OCI-M2 (cell line): ENCODE results near the gene ZER1.

ENCODE experiments used
- DNase-seq: peaks from one replicate; lab custom pipeline; 2025; ENCODE audit not compliant: unreplicated experiment; lab: John Stamatoyannopoulos, UW

Gene ZER1

DNA sequence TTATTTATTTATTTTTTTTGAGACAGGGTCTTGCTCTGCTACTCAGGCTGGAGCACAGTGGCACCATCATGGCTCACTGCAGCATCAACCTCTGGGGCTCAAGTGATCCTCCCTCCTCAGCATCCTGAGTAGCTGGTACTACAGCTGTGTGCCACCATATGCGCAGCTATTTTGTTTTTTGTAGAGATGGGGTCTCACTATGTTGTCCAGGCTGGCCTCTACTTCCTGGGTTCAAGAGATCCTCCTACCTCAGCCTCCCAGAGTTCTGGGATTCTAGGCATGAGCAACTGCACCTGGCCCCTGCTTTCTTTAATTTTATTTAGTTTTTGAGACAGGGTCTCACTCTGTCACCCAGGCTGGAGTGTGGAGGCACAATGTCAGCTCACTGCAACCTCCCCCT is 28.3 kb downstream of the ZER1 start:
- no peak for DNase-seq

DNA sequence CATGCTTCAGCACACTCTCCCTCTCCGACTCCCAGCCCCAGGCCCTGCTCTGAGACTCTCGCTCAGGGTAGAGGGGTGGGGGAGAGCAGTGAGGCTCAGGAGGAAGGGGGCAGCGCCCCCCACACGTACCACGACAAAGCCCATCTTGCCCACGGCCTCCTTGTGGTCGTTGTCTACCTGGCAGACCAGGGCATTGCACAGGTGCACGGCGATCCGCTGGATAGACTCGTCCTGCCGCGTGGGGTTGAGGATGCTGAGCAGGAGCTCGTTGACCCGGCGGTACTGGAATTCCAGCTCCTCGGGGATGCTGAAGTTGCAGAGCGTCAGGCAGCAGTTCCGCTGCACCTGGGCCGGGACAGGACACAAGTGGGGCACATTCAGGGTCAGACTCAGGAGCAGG is 29.3 kb downstream of the ZER1 start:
- DNase-seq: no peak

DNA sequence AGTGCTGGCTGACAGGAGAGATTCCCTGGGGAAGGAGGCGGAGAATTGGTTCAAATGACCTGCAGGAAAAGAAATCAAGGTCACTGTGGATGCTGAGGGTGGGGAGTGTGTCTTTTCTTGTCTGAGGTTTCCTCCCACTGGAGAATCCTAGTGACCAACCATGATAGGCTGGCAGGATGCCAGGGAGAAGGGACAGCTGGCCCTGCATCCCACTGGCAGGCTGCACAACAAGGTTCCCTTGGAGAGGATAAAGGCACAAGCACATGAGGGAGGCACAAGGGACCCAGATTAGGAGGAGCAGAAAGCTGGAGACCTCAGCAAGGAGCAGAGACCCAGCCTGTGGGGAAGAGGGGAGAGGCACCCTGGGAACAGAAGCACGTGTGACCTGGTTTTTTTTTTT is 36.4 kb downstream of the ZER1 start:
- no peak for DNase-seq

DNA sequence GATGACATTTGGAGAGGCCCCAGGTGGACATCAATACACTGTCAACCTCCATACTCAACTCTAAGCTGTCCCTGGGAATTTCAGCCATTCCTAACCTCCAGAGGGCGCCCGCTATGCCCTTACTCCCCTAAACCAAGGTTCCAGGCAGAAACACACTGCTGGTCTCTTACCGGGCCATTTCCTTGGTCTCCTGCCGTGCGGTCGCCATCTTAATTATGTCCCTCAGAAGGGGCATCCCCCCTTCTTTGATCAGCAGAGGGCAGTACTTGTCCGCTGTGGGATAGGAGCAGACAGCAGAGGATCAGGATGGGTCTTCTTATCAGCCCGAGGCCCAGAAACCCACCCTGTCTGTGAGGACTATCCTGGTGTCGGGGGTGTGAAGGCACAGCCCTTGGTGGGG is 38.5 kb downstream of the ZER1 start:
- DNase-seq: peak; percentile 54

DNA sequence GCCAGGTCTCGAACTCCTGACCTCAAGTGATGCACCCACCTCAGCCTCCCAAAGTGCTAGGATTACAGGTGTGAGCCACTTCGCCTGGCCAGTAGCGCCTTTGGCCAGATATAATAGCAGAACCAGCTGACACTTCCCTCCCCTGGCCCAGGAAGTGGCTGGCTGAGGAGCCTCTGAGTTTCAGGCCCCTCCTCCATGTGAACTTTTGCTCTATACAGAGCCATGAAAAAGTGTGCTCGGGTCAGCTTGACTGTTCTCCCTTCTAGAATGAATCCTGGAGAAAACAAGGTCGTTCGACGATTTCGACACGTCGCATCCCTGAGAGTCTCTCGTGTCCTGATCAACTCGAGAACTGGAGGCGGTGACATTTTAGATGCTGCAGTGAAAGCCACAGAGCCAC is 39.2 kb downstream of the ZER1 start:
- no peak for DNase-seq

DNA sequence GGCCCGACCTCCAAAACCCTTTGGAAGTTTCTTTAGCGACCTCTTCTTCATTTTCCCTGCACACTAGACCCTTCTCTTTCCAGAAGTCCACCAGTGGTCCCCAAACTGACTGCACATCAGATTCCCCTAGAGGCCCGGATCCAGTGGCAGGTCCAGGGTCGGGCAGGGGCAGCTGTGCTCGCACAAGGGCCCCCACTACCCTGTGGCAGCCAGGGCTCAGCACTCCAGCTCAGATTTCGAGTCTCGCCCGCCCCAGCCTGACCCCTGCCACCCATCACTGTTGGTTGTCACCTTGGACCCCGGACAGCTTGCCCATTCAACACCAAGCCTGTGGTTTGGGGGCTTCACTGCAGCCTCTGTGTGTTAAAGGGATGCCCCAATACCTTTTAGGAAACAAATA is 40.0 kb downstream of the ZER1 start:
- no peak for DNase-seq

DNA sequence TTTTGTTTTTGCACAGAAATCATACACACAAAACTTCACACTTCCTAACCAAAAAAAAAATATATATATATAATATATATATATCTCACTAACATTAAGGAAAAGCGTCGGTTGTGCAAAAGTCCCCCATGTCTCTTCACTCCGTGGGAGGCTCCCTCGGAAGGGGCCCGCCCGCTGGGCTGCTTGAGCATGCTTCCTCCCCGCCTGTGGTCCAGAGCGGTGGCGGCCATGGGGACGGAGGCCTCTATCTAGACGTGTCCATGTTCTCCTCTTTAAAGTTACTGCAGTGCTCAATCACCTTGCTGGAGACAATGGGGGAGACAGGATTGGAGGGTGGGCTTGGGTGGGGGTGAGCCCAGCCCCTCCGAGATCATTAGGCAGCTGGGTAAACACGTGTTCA is 40.6 kb downstream of the ZER1 start:
- no peak for DNase-seq

DNA sequence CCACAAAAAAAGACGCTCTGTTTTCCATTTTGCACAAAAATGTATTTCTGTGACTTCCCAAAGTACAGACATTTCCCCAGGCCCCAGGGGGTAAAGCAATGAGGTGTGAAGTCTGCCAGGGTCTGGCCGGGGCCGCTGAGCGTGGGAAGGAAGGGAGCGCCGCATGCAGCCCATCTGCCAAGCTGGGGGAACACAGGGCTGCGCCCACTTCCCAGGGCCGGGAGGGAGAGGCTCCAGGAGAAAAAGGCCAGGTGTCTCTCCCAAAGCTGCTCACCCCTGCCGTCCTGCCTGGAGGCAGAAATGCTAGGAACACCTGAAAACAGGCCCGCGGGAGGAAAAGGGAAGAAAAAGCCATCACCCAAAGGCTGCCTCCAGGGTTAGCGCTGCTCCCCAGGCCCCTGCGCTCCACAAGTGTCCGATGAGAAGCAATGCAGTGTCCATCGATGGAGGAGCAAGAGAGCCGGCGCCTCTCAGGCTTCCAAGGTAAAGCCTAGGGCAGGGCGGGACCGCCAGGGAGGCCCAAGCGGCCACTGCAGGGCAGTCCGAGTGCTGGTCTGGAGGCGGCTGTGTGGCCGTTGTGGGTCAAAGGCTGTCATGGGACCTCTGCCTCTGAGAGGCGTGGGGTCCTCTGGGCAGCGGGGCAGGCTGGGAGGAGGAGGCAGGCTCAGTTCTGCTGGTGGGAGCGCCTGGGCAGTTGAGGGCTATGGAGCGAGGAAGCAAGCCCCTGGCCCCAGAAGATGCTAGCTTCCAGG is 41.8 kb downstream of the ZER1 start:
- DNase-seq: no peak

DNA sequence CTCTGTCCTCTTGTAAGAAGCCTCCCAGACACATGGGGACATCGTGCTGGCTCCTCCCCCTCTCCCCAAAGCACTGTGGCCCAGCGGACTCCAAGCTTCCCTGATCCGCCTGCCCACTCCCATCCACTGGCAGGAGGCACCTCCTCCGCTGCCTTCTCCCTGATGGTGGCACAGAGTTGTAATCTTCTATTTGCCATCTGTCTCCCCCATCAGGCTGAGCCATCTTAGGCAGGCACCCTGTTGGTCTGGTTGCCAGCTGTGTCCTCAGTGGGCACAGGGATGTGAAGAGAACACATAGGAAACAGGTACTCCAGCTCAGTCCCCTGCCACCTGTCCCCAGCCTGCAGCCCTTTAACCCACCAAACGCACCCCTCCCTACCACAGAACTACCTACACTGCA is 42.4 kb downstream of the ZER1 start:
- no peak for DNase-seq

DNA sequence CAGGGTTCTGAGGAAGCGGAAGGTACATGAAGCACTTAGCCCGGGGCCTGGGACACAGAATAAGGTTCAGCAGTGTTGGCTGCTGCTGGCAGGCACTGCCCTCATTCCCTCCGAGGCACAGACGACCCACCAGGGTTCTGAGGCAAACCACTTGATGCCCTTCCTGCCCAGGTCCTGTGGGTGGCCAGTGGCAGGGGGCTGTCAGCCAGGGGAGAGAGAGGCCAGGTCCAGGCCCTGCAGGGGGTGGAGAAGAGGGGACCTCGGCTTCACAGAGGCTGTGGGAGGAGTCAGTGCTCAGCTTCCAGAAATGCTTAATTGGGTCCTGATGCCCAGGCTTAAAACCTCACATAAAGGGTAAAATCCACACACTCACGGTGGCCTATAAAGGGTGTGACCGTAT is 43.4 kb downstream of the ZER1 start:
- DNase-seq: no peak

DNA sequence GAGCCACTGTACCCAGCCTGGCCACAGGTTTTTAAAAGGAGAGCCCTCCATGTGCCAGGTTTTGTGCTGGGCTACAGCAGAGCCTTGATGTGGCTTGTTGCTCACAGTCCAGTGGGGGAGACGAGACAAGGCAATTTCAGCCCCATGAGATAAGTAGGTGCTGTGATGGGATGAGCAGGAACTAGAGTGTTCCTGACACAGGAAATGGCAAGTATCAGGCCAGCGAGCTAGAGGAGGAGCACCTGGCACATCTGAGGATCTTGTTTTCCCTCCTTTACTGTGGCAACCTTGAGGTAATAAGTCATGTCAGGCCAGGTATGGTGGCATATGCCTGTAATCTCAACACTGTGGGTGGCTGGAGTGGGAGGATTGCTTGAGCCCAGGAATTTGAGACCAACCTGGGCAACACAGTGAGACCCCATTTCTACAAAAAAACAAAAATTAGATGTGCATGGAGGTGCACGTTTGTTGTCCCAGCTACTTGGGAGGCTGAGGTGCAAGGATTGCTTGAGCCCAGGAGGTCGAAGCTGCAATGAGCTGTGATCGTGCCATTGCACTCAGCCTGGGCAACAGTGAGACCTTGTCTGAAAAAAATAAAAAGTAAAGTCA is 44.0 kb downstream of the ZER1 start:
- DNase-seq: no peak

DNA sequence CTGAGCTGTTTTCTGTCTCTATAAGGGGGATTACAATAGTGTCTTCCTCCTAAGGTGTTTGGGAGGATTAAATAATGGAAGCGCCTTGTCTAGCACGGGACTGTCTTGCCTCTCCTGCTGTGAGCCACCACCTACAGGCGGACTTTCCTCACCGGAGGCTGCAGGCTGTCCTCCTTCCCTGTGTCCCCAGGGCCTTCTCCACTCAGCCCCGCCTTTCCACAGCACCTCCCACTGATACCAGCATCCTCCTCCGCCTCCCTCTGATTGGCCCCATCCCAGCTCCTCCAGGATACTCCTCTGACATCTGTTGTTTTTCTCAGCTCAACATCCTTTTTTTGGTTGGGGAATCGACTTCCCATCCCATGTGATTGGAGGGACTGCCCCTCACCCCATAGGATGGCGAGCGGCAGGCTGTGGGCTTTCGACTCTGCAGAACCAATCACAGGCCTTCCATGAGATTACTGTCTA is 46.9 kb downstream of the ZER1 start:
- DNase-seq: no peak

DNA sequence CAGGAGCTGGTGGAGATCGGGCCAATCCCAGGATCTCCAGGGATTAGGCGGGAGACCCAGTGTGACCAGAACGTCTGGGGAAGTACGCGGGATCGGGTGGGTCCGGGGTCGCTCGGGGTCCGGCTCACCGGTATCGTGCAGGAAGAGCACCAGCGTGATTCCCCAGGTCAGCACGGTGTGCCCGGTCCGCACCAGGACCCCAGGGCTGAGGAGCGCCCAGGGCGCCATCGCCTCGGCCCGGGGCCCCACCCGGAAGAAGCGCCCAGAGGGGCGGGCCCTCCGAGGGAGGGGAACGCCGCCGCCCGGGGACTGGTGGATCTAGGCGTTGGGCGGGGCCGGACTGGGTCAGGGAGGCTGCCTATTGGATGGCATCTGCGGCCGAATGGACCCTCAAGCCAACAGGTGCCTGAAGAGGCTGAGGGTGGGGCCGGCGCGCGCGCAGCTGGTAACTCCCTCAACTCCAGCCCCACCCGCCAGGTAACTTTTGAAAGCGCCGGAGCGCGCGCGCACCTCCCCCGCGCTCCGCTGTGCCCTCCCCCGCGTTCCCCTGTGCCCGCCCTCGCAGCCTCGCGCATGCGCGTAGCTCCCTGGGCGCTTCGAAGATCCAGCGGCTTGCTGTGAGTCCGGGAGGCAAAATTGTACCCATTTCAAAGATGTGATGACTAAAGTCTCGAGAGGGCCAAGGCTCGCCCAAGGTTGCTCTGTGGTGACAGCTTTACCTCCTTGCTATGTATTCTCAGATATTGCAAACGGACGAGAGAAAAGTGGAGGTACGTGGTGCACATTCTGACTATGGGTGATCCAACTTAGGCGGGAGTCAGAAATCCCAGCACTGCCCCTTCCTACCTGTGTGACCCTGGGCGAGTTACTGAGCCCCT is 47.6 kb downstream of the ZER1 start, which contains the start of gene ZDHHC12:
TSS of gene ZDHHC12 (minus strand) at position 262 of the 878 bp plus-strand sequence. CDS start at position 228, 34 bp downstream.
- peak; percentile 50 for DNase-seq

DNA sequence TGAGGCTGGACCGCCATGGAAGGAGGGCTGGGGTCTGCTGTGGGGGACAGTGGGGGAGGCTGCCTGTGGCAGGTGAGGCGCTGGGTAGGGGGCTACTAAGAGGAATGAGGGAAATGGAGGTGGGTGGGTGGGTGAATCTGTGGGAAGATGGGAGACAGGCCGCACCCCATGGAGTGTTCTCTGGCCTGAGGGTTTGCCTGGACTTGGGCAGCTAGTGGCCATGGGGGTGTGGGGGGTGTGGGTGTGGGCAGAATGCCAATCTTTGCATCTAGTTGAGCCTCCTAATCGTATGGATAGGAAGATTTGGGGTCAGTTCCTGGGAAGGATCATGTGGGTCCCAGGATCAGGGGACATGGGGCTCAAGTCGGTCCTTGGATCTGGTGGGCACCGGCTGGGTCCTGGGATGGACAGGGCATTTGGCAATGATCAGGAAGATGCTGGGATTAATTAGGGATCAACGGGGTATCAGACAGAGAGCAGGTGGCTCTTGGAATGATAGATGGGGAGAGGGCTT is 48.3 kb downstream of the ZER1 start:
- no peak for DNase-seq

DNA sequence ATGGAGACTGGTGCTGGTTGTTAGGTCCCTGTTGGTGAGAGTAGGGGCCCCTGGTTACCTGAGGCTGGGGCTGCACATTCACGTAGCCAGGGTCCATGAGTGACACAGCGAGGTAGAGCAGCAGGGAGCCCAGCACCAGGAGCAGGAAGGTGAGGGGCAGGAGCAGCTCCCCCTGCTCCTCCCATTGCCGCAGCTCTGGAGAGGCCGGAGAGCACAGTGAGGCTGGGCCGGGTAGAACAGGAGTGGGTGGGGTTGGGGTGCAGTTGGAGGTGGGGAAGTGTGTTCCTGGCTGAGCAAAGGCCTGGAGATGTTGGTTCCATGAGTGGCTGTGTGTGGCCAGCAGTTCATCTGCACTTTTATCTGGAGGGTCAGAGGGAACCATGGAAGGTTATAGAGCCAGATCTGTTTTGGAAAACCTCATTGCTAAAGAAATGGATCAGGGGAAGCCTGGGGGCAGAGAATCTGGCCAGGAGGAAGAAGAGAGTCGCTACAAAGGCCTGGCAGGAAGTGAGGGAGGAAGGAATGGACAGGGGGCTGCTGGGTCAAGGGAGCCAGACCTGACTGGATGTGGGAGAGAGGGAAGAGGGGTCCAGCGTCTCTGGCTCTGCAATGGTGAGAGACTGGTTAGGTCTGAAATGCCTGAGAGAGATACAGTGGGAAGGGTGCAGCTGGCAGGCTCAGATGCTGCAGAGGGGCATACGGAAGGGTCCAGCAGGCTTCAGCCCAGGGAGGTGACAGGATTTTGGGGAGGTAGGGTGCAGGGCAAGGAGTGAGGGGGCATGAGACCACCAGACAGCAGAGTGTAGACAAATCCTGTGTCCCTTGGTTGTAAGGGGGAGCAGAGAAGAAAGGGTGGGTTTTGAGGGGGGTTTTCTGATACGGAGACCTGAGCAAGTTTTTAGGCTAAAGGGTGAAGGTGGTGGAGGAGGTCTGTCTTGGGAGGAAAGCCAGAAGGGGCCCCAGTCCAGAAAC is 49.1 kb downstream of the ZER1 start:
- no peak for DNase-seq

DNA sequence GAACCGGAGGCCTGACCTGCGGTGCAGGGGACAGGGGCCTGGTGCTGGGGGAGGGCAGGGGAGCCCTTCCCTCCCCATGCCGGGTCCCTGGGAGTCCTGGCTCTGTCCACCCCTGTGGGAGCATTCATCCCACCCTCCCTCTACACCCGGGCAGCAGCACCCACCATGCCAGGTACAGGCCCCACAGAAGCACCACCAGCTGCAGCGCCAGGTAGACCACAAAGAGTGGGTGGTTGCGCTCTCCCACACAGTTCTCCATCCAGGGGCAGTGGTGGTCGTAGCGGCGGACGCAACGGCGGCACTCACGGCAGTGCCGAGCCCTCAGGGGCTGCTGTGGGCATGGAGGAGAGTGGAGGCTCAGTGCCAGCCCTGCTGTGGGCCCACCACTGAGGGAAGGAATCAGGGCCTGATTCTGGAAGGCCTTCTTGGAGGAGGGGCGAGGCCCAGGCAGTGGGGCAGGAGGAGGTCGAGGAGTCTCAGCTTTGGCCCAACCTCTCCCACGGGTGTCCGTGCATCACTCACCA is 50.2 kb downstream of the ZER1 start:
- DNase-seq: no peak

DNA sequence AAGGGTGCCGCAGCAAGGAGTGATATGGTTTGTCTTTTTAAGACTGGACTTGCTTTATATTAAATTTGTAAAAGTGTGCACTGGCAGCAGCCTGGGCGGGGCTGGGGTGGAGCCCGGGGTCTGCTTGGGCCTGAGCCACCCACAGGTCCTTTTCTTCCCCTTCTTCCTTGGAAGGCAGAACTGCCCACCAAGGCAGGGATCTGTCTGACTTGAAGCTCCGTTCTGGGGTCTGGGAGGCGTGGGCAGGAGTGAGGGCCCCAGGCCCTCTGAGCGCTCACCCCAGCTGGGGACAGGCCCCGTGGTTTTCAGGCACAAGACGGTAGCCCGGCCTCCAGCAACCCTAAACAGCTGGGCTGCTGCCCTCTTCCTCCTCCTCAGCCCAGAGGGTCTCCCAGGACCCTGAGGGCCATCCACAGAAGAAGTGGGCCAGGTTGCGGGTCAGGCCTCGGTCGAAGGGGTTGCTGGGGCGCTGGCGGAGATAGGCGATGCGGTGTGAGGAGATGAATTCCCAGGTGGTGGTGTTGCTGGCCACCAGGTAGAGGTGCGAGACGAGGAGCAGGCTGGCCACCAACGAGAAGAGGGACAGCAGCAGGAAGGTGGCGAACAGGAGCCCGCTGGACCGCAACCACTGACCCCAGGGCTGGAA is 50.8 kb downstream of the ZER1 start:
- no peak for DNase-seq

DNA sequence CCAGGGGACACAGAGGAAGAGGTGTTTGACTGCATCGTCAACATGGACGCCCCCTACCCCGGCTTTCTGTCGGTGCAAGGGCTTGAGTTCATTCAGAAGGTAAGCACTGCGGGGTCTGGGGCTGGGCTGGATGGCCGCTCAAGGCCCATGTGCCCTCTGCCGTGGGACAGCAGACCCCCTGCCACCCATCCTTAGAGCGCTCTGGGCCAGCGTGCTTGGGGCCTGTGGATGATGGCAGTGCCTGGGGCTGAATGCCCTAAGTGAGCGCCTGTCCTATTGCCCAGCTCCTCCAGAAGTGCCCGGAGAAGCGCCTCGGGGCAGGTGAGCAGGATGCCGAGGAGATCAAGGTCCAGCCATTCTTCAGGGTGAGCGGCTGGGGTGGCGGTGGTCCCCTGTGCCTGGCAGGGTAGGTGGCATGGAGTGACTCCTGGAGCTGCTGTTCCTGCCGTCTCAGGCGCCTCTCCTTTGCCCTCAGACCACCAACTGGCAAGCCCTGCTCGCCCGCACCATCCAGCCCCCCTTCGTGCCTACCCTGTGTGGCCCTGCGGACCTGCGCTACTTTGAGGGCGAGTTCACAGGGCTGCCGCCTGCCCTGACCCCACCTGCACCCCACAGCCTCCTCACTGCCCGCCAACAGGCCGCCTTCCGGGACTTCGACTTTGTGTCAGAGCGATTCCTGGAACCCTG is 51.7 kb downstream of the ZER1 start:
- DNase-seq: no peak

DNA sequence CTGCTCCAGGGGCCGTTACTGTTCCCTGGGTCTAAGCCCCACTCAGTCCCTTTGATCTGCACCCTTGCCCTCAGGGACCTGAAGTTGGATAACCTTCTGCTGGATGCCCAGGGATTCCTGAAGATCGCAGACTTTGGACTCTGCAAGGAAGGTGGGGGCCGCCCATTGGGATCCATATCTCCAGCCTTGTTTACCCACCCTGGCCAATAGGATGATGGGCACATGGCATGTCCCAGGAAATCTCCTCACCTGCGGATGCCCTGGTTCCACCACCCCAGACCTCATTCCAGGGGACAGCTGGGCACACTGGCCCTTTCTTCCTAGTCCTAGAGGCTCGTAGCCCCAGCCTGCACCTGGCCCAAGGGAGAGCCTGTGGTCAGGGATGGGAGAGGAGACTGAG is 53.3 kb downstream of the ZER1 start:
- no peak for DNase-seq
